GM21447 (cell line): Measurements from ENCODE around the gene OGFOD2.

Source experiments
- ATAC-seq: cut with Tn5 transposase; IDR thresholded peaks from one replicate; pipeline ENCODE4 v1.9.1; 2021; ENCODE audit not compliant: unreplicated experiment

OGFOD2 gene

DNA sequence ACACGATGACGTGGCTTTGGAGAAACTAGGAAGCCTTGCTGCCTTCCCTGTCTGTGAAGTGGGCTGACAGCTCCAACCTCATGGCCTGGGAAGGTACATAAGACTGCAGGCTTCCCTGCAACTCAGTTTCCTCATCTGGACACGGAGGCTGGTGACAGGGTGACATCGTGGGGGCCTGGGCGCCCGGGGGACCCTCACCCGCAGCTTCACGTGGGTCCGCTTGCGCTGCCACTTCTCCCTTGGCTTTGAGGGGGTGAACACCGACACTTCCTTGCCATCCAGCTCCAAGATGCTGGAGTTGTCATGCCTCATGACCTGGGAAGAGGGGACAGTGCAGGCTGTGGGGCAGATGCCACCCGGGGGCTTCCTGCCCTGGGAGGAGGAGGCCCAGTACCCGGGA is 13.0 kb downstream of the OGFOD2 start:
- ATAC-seq = no peak

- no peak for ATAC-seq
These were observed 13.7 kb downstream of the OGFOD2 start for GRCh38 chr12:122988612-122989212.

GRCh38 chr12:122989225-122989839 is 14.3 kb downstream of the OGFOD2 start:
- ATAC-seq = no peak

- ATAC-seq = no peak
These were observed 14.9 kb downstream of the OGFOD2 start for GRCh38 chr12:122989874-122990419.

- ATAC-seq = no peak
These were observed 15.5 kb downstream of the OGFOD2 start for GRCh38 chr12:122990561-122990960.

DNA sequence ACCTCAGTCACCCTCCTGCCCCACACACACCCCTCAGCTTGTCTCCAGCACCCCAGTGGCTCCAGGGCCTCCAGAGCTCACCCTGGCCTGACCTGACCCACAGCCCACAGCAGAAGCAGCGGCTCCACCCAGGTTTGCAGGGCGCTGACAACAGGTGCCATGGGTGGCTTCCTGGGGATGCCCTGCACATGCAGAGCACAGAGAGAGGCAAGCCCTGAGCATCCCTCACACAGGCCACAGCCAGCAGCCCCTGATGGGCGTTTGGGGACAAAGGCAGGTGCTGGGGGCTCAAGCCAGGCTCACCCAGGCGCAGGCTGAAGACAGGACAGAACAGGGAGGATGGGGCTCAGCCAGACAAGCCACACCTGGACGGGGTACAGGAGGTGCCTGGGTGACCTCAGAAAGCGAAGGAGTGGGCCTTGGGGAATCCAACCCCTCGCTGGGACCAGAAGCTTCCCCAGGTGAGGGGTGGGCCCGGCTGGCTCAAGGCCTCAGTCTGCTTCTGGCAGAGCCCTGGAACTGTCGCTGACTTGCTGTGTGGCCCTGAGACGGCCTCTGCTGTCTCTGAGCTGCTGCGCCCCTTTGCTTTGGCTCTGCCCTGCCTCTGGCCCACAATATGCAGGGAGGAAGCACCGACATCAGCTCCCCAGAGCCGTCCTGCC is 16.0 kb downstream of the OGFOD2 start:
- ATAC-seq = no peak

DNA sequence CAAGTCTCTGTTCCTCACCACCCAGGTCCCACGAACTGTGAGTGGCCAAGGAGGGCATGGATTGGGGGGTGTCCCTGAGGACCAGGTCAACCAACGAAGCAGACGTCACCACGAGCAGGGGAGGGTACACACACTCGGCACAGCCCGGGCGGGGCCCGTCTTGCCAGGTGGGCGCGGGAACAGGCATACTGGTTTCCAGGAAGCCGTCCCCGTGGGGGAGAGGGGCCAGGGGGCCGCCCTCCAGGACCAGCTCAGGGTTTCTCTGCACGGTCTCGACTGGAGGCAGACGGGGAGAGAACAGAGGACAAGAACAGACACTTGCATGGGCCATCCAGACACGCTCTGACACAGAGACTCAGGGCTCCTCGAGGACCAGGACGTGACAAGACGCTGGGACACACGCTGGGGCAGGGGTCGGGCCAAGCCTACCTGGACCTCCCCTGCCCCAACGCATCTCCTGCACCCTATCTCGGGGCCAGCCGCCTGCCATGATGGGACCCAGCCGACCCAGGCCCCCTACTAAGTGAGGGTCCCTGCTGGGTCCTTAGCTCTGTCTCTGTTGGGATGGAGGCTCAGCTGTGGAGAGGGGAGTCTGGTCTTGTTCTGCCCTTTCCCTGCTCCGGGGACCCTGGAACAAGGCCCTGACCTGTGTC is 16.7 kb downstream of the OGFOD2 start:
- no peak for ATAC-seq

DNA sequence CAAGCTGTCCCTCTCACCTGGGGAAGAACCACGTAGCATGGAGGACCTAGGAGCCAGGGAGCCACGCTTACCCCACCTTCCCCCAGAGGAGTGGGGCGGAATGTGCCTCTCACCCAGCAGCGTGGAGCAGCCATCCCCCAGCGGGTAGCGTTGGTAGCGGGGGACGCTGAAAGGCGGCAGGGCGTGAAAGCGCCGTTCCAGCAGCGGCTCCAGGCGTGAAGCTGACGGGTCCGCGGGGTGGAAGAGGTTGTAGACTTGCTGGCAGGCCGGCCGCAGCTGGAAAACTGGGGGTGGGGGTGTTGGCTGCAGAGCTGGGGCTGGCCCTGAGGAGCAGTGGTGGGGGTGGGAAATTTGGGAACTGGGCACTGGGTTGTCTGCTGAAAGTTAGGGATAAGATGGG is 17.3 kb downstream of the OGFOD2 start:
- ATAC-seq = no peak

DNA sequence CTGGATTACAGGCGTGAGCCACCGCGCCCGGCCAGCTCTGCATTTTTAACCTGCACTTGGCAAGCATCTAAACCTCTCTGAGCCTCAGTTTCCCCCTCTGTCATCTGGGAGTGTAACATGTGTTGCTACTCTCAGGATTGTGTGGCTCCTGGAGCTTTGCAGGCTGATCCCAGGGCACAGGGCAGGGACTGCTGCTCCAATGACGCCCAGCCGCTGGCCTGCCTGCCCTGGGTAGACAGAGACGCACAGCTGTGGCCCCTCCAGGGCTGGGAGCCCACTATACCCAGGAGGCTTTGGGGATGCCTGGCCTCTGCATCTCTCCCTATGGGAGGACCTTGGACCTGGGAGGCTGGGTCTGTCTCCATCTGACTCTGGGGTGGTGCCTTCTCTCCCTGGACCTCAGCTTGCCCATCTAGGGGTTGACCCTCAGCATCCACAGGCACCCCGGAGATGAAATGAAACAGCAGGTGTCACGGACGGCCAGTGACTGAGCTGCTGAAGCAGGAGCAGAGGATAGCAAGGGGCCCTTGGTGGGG is 19.2 kb downstream of the OGFOD2 start:
- ATAC-seq = no peak

GRCh38 chr12:122994781-122995502 is 19.9 kb downstream of the OGFOD2 start:
- no peak for ATAC-seq

GRCh38 chr12:122995503-122996187 is 20.6 kb downstream of the OGFOD2 start:
- no peak for ATAC-seq

GRCh38 chr12:122996188-122996601 is 21.2 kb downstream of the OGFOD2 start:
- ATAC-seq = no peak

- no peak for ATAC-seq
These were observed 21.7 kb downstream of the OGFOD2 start for GRCh38 chr12:122996621-122997342.

DNA sequence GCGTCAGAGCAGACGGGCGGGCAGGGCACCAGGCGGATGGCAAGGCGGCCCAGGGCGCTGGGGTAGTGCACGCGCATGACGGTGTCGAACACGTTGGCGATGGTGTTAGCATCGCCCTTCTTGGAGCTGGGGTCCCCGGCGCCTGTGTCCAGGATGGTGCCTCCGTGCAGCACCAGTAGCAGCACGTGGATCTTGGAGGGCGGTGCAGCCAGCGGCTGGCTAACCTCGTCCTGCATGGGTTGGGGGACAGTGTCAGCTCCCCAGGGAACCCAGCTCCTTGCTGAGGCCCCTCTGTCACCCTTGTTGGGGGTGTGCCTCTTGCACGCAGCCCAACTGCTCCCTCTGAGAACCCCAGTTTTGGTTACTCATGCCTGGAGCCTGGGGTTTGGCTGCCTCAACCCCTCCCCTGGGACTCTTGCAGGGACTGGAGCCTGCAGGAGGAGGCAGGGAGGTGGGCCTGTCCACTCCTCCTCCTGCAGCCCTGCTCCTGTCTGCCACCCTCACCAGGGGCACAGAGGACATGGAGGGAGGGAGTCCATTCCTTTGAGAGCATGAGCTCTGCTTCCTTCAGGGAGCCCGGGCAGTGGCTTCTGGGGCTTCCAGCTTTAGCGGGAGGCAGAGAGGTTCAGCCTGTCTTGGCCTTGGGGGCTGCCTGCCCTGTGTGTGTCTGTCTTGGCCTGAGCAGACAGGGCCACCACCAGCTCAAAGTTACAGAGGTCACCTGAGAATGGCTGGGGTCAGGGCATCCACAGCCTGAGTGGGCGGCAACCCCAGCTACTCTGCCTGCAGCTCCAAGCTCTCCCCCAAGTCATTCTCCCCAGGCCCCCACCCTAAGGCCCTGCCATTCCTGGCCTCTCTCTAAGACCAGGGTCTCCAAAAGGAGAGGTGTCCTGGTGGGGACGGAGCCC is 22.6 kb downstream of the OGFOD2 start:
- ATAC-seq = no peak

- ATAC-seq = no peak
These were observed 23.3 kb downstream of the OGFOD2 start for GRCh38 chr12:122998316-122998715.

DNA sequence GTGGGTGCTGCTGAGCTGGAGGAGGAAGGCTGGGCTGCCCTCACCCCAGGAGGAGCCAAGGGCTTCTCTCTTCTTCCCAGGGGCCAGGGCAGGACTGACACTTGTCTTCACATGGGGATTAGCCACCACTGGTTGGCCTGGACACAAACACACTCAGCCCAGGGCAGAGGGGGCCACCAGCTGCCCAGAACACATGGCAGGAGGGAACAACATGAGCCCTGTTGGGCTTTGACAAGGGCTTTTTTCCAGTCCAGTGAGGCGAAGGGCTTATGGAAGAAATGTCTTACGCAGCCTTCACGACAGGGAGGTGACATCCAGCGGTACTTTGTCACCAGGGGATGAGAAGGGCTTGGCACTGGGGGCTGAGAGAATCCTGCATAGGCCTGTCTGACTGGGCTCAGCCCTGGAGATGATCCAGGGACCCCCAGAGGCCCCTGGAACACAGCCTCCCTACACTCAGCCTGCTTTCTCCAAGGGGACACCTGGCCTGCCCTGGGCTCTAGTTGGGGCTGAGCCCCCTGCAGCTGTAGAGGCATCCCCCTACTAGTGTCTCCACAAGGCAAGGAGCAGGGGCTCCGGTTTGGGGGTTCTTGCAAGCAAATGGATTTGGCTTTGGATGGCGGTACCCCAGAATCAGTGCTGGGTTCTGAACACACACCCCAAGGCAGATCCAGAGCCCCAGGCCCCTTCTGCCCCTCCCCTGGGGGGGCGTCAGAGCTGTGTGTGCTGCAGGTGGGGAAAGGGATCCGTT is 24.3 kb downstream of the OGFOD2 start:
- ATAC-seq = no peak

- ATAC-seq = no peak
These were observed 25.0 kb downstream of the OGFOD2 start for GRCh38 chr12:122999986-123000420.

- no peak for ATAC-seq
These were observed 25.5 kb downstream of the OGFOD2 start for GRCh38 chr12:123000578-123000977.
